MM.1S (cell line): ENCODE results near the gene LDLRAD4.

ENCODE experiments used
- EZH2 ChIP-seq: fragments of 300-600 bp; sonication (generic); optimal IDR thresholded peaks from 2 replicates; pipeline ENCODE3; 2017; ENCODE audit warnings: low read depth, mild to moderate bottlenecking, antibody characterized with exemption, low read length, mixed read lengths
- EZH2phosphoT487 ChIP-seq: fragments of 300-600 bp; sonication (generic); IDR thresholded peaks from 2 replicates; pipeline ENCODE4 v1.6.1; 2018; ENCODE audit warnings: antibody characterized with exemption, low read length
- TF ChIP-seq, protein P1 (sequence below): fragments of 300-600 bp; sonication (generic); IDR thresholded peaks from 2 replicates; pipeline ENCODE4 v1.5.1; 2016; ENCODE audit warnings: antibody characterized with exemption, low read length, mixed read lengths

- TF ChIP-seq, protein P1, sequence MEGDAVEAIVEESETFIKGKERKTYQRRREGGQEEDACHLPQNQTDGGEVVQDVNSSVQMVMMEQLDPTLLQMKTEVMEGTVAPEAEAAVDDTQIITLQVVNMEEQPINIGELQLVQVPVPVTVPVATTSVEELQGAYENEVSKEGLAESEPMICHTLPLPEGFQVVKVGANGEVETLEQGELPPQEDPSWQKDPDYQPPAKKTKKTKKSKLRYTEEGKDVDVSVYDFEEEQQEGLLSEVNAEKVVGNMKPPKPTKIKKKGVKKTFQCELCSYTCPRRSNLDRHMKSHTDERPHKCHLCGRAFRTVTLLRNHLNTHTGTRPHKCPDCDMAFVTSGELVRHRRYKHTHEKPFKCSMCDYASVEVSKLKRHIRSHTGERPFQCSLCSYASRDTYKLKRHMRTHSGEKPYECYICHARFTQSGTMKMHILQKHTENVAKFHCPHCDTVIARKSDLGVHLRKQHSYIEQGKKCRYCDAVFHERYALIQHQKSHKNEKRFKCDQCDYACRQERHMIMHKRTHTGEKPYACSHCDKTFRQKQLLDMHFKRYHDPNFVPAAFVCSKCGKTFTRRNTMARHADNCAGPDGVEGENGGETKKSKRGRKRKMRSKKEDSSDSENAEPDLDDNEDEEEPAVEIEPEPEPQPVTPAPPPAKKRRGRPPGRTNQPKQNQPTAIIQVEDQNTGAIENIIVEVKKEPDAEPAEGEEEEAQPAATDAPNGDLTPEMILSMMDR: no peak
- TF ChIP-seq EZH2: no peak
- TF ChIP-seq EZH2phosphoT487: no peak
These were observed 242.4 kb downstream of the LDLRAD4 start for GRCh38 chr18:13460946-13461345.
